Prostate gland (tissue), 2 donors: ENCODE data around the gene PSMB9. TPM values are rescaled to one million over a fixed set of nuclear protein-coding genes. Genes with fewer than 3 reads are reported as not detected.
A peak's percentile ranks its signal among the peaks of the same experiment; 100 is the strongest.

Source experiments
- DNase-seq: peaks from one replicate; pipeline ENCODE4 v3.0.0-alpha.2; 2019; ENCODE audit warnings: low spot score
- H3K27ac ChIP-seq, 2 donors: fragments of 200-600 bp; sonication (generic); 2 replicates each; pipeline ENCODE4 v1.5.1; 2017 to 2019
- H3K27me3 ChIP-seq: fragments of 200-600 bp; sonication (generic); replicated peaks from 2 replicates; pipeline ENCODE4 v1.5.1; 2019; ENCODE audit not compliant: insufficient read depth
- H3K36me3 ChIP-seq, 2 donors: fragments of 200-600 bp; sonication (generic); 1 replicate in 1 of 2; 2 replicates in 1 of 2; pipeline versions ENCODE4 v1.5.1 to v1.8.1; 2017 to 2019
- H3K4me1 ChIP-seq: fragments of 200-600 bp; sonication (generic); replicated peaks from 2 replicates; pipeline ENCODE4 v1.5.1; 2019
- H3K4me3 ChIP-seq, 2 donors: fragments of 200-600 bp; sonication (generic); 2 replicates each; pipeline ENCODE4 v1.5.1; 2017 to 2019
- H3K9me3 ChIP-seq: fragments of 200-600 bp; sonication (generic); 2 replicates; pipeline ENCODE4 v1.5.1; 2017
- CTCF ChIP-seq, 4 experiments: fragments of 200-600 bp in 2 of 4; fragments of 450-650 bp in 2 of 4; sonication (generic) in 2 of 4; IDR thresholded peaks; 1 replicate in 3 of 4; 2 replicates in 1 of 4; pipeline ENCODE4 v1.5.1; 2016 to 2019; ENCODE audit warnings: antibody characterized with exemption in 4 of 4, mild to moderate bottlenecking in 2 of 4, moderate library complexity in 2 of 4
- POLR2A ChIP-seq: fragments of 450-650 bp; IDR thresholded peaks from one replicate; pipeline ENCODE4 v1.6.1; 2016; ENCODE audit warnings: antibody characterized with exemption, mild to moderate bottlenecking
- POLR2AphosphoS5 ChIP-seq: sonication (generic); formaldehyde crosslinking; IDR thresholded peaks from one replicate; pipeline ENCODE4 v1.6.1; 2017; ENCODE audit warnings: antibody characterized with exemption
- WGBS: methylation state at CpG from one replicate; pipeline ENCODE4 v1.1.5; 2018; 5-methylcytosine and 5-hydroxymethylcytosine counted together
- intact Hi-C: fragments of 100-400 bp; cut with DNase I; formaldehyde crosslinking; loops from one replicate; pipeline ENCODE4 v1.14.2; 2022
- small RNA-seq, 2 donors: library from RNA; depleted of rRNA; stranded (forward); fragments of <200 nt; gene quantifications; one replicate each; pipeline ENCODE3, GENCODE V24; 2016
- total RNA-seq, 2 donors: library from RNA; depleted of rRNA; stranded (reverse); fragments of >200 nt; gene quantifications; one replicate each; pipeline ENCODE4 v1.1.0, GENCODE V29; 2016

The PSMB9 gene
- total RNA-seq, 2 donors from 2014 or later = 22.4 to 27.7 TPM

DNA sequence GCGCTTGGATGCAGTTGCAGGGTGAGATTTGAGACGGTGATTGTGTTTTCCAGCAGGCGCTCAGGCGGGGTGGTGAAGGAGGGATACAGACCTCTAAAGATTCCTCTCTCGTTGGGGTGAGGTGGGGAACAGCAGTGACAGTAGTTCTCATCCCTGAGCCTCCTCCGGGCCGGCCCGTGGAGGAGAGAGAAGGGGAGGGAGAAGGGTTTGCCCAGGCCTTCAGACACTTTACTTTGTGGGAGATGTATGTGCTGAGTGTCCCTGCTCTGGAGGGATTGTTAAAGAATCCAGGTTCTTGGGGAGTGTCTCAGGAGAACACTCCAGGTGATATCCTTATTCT lies 41.0 kb downstream of the PSMB9 start:
- intact Hi-C loops = no loop called here
- Histone ChIP-seq H3K9me3 (no peaks in the 10 kb centered on the region), H3K4me1 (peaks cover 5% of the 10 kb centered on the region), H3K4me3 (peak overlapping the region; percentile 69 to 74), H3K27ac (peak overlapping the region; percentile 91 to 92), H3K36me3 (no peaks in the 10 kb centered on the region), H3K27me3 (no peaks in the 10 kb centered on the region)
- no peak for DNase-seq
- 0% methylated on average over 8 of the region's 8 CpGs for WGBS
- no peak for TF ChIP-seq POLR2A
- TF ChIP-seq CTCF (IDR thresholded peaks at IDR 0.05) = no peak
- no peak for TF ChIP-seq POLR2AphosphoS5

- H3K4me3 ChIP-seq = no peak overlapping the region
- DNase-seq = no peak
- no peaks in the 10 kb centered on the region for H3K36me3 ChIP-seq
- no peaks in the 10 kb centered on the region for H3K9me3 ChIP-seq
- no peaks in the 10 kb centered on the region for H3K27me3 ChIP-seq
- intact Hi-C loops = no loop called here
- no peaks in the 10 kb centered on the region for H3K4me1 ChIP-seq
- no peak overlapping the region for H3K27ac ChIP-seq
- no peak for TF ChIP-seq POLR2AphosphoS5
- TF ChIP-seq POLR2A = no peak
- TF ChIP-seq CTCF (IDR thresholded peaks at IDR 0.05) = no peak
Measured at GRCh38 chr6:32903952-32904351, 50.0 kb downstream of the PSMB9 start.

GRCh38 chr6:32905078-32905477 lies 51.1 kb downstream of the PSMB9 start:
- no peak for DNase-seq
- no peak overlapping the region for H3K4me3 ChIP-seq
- 58% methylated on average over 2 of the region's 2 CpGs for WGBS

DNA sequence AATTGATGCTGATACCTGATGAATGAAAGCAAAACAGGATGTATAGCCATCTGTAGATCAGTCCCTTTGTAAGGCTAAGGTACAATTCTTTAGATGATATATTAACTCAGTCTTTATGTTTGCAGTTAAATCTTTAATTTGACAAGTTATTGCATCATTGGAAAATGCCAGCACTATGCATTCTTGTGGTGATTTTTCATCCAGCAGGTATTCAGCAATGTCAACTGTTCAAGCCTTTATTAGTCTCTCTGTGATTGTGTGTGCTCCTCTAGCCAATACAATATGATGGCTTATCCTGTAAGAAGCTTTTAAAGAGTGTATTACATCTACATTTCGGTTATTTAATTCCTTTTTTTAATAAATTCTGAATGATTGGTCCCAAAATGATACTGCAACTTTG lies 52.5 kb downstream of the PSMB9 start:
- TF ChIP-seq CTCF (IDR thresholded peaks at IDR 0.05) (no peak), POLR2A (no peak), POLR2AphosphoS5 (no peak)
- intact Hi-C loops = no loop called here
- DNase-seq = no peak
- Histone ChIP-seq H3K4me3 (no peak overlapping the region), H3K4me1 (no peaks in the 10 kb centered on the region), H3K36me3 (no peaks in the 10 kb centered on the region), H3K27me3 (no peaks in the 10 kb centered on the region), H3K9me3 (no peaks in the 10 kb centered on the region), H3K27ac (no peak overlapping the region)
- 69% methylated on average over 1 of the region's 1 CpG for WGBS

More at GRCh38 chr6:32905078-32905477, 51.1 kb downstream of the PSMB9 start:
- no peaks in the 10 kb centered on the region for H3K9me3 ChIP-seq
- TF ChIP-seq POLR2A (no peak), CTCF (IDR thresholded peaks at IDR 0.05) (no peak)
- H3K27ac ChIP-seq = no peak overlapping the region
- H3K4me1 ChIP-seq = no peaks in the 10 kb centered on the region
- intact Hi-C loops = no loop called here
- H3K27me3 ChIP-seq = no peaks in the 10 kb centered on the region
- H3K36me3 ChIP-seq = no peaks in the 10 kb centered on the region

DNA sequence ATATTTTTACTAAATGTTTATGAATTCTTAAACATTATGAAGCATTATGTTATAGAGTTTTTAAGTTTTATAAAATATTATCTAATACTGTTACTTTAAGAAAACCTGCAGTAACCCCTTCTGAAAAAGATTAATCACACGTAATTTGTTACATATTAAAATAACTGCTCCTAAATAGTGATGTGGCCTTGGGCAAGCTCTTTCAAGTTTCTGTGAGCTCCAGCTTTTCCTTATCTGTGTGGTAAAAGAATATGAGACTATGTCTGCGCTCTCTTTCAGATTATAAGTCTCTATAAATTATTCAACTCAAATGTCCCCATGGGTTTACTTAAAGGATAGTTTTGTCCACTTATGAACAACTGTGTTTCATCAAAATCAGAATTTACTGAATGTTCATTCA lies 54.9 kb downstream of the PSMB9 start:
- intact Hi-C loops = no loop called here
- DNase-seq = no peak
- H3K27ac ChIP-seq = no peak overlapping the region
- no peaks in the 10 kb centered on the region for H3K4me1 ChIP-seq
- H3K9me3 ChIP-seq = no peaks in the 10 kb centered on the region
- no peaks in the 10 kb centered on the region for H3K36me3 ChIP-seq
- TF ChIP-seq CTCF (IDR thresholded peaks at IDR 0.05) (no peak), POLR2A (no peak), POLR2AphosphoS5 (no peak)
- peaks cover 3% of the 10 kb centered on the region for H3K27me3 ChIP-seq
- 42% methylated on average over 2 of the region's 2 CpGs for WGBS
- no peak overlapping the region for H3K4me3 ChIP-seq

Small RNA genes lying within 50 kb of the gene (small RNA-seq; reads per million reads assigned to genes)
- 0 reads per million in 2 donors for gene HLA-Z

Other genes with a start within 250 kb of the PSMB9 start
- 1 to 10 TPM; 2.4 to 3.7 TPM for gene HLA-DQA1, start 216.8 kb upstream of the PSMB9 start, total RNA-seq
- 1 to 10 TPM; 1.0 to 3.0 TPM for gene HLA-DQB1, start 187.5 kb upstream of the PSMB9 start, total RNA-seq
- 1 to 10 TPM in 1 of 2 donors, under 1 TPM in 1; 0.45 to 1.6 TPM for gene HLA-DQA2, start 112.8 kb upstream of the PSMB9 start, total RNA-seq
- gene HLA-DQB2, start 90.7 kb upstream of the PSMB9 start, total RNA-seq = 1 to 10 TPM in 1 of 2 donors, not detected in 1; 1.5 TPM
- gene HLA-DOB, start 37.2 kb upstream of the PSMB9 start, total RNA-seq = under 1 TPM in 1 of 2 donors, not detected in 1; 0.41 TPM
- 10 to 100 TPM in 1 of 2 donors, 1 to 10 TPM in 1; 7.1 to 15.8 TPM for gene TAP2, start 15.5 kb upstream of the PSMB9 start, total RNA-seq
- gene PSMB8, start 10.1 kb upstream of the PSMB9 start, total RNA-seq = 10 to 100 TPM; 30.7 to 47.3 TPM
- 10 to 100 TPM; 30.6 to 47.4 TPM for gene TAP1, start 488 bp upstream of the PSMB9 start, total RNA-seq
- gene HLA-DMB, start 86.8 kb downstream of the PSMB9 start, total RNA-seq = 10 to 100 TPM in 1 of 2 donors, 1 to 10 TPM in 1; 7.3 to 15.2 TPM
- 10 to 100 TPM in 1 of 2 donors, 1 to 10 TPM in 1; 9.6 to 26.1 TPM for gene HLA-DMA, start 98.9 kb downstream of the PSMB9 start, total RNA-seq
- 100 to 1,000 TPM; 153 to 252 TPM for gene BRD2, start 114.4 kb downstream of the PSMB9 start, total RNA-seq
- gene HLA-DOA, start 155.4 kb downstream of the PSMB9 start, total RNA-seq = 10 to 100 TPM in 1 of 2 donors, 1 to 10 TPM in 1; 7.2 to 14.6 TPM
- 10 to 100 TPM; 69.5 to 73.7 TPM for gene HLA-DPA1, start 219.5 kb downstream of the PSMB9 start, total RNA-seq
- 10 to 100 TPM; 51.6 to 57.5 TPM for gene HLA-DPB1, start 221.8 kb downstream of the PSMB9 start, total RNA-seq